T-cell (primary cell): ENCODE measurements around the gene NKAIN2. TPM values are rescaled to one million over a fixed set of nuclear protein-coding genes. Genes with fewer than 3 reads are reported as not detected.

Experiments
- ATAC-seq, 4 experiments: fragments of 200-7000 bp in 3 of 4; fragments of 150-1000 bp in 1 of 4; cut with Tn5 transposase; replicated peaks in 1 of 4; 1 replicate in 3 of 4; 2 replicates in 1 of 4; pipeline ENCODE4 v1.10.0; 2021; ENCODE audit warnings: moderate library complexity in 3 of 4, mild to moderate bottlenecking in 2 of 4, moderate number of reproducible peaks in 1 of 4
- CTCF ChIA-PET, 2 donors: fragments of 300-600 bp; sonication (Branson Sonifier 250); formaldehyde crosslinking; loops; one replicate each; lab custom pipeline; 2022; ENCODE audit warnings: antibody characterized with exemption in 2 of 2; lab: Charles Lee
- POLR2A ChIA-PET, 2 donors: fragments of 300-600 bp; sonication (Branson Sonifier 250); formaldehyde crosslinking; loops; one replicate each; lab custom pipeline; 2022; ENCODE audit warnings: antibody characterized with exemption in 2 of 2; lab: Charles Lee
- DNase-seq, 35 experiments: peaks; one replicate each; pipeline versions ENCODE4 v3.0.0 to v3.0.0-alpha.2; 2013 to 2023
- H3K27ac ChIP-seq: one replicate; pipeline ENCODE4 v1.5.1; 2013; ENCODE audit warnings: low read length
- H3K27me3 ChIP-seq, 2 experiments: replicated peaks in 1 of 2; 1 replicate in 1 of 2; 2 replicates in 1 of 2; pipeline versions ENCODE4 v1.6.1 to v1.7.0; 2013; ENCODE audit warnings: low read length in 1 of 2, mixed read lengths in 1 of 2; ENCODE audit not compliant: control insufficient read depth in 2 of 2, insufficient read depth in 2 of 2; ENCODE audit errors: extremely low read depth in 1 of 2
- H3K36me3 ChIP-seq, 2 donors: 1 replicate in 1 of 2; 2 replicates in 1 of 2; pipeline versions ENCODE4 v1.6.1 to v1.7.0; 2013; ENCODE audit warnings: low read length in 1 of 2; ENCODE audit not compliant: control insufficient read depth in 2 of 2, insufficient read depth in 1 of 2; ENCODE audit errors: extremely low read depth in 1 of 2
- H3K4me1 ChIP-seq, 2 experiments: 1 replicate in 1 of 2; 2 replicates in 1 of 2; pipeline versions ENCODE4 v1.6.1 to v1.7.0; 2013; ENCODE audit warnings: low read length in 2 of 2, mixed read lengths in 1 of 2; ENCODE audit not compliant: insufficient read depth in 2 of 2, control insufficient read depth in 1 of 2; ENCODE audit errors: extremely low read depth in 1 of 2
- H3K4me3 ChIP-seq, 2 donors: 1 replicate in 1 of 2; 2 replicates in 1 of 2; pipeline versions ENCODE4 v1.5.1 to v1.7.0; 2013; ENCODE audit warnings: mild to moderate bottlenecking in 2 of 2, low read length in 1 of 2, moderate library complexity in 1 of 2; ENCODE audit not compliant: control insufficient read depth in 1 of 2; ENCODE audit errors: extremely low read depth in 1 of 2
- H3K9me3 ChIP-seq: 2 replicates; pipeline ENCODE4 v1.7.0; 2013
- H3K27ac Mint-ChIP-seq, 2 donors: one replicate each; pipeline ENCODE4 v1.8.0; 2020 to 2021; ENCODE audit warnings: mild to moderate bottlenecking in 2 of 2, mixed read lengths in 2 of 2
- H3K27me3 Mint-ChIP-seq, 2 donors: one replicate each; pipeline ENCODE4 v1.8.0; 2021 to 2022; ENCODE audit warnings: mixed read lengths in 2 of 2
- H3K36me3 Mint-ChIP-seq: one replicate; pipeline ENCODE4 v1.8.0; 2021; ENCODE audit warnings: mixed read lengths
- H3K4me1 Mint-ChIP-seq, 3 donors: one replicate each; pipeline ENCODE4 v1.8.0; 2020 to 2022; ENCODE audit warnings: mixed read lengths in 3 of 3, mild to moderate bottlenecking in 1 of 3
- H3K4me3 Mint-ChIP-seq, 3 donors: one replicate each; pipeline ENCODE4 v1.8.0; 2020 to 2022; ENCODE audit warnings: mild to moderate bottlenecking in 3 of 3, mixed read lengths in 3 of 3, moderate library complexity in 3 of 3
- H3K9me3 Mint-ChIP-seq, 3 donors: one replicate each; pipeline ENCODE4 v1.8.0; 2020 to 2022; ENCODE audit warnings: mixed read lengths in 3 of 3
- WGBS: methylation state at CpG from one replicate; pipeline ENCODE4 v1.1.5; 2013; ENCODE audit warnings: missing lambda C conversion rate; ENCODE audit not compliant: insufficient coverage; 5-methylcytosine and 5-hydroxymethylcytosine counted together
- total RNA-seq, 35 experiments: library from RNA in 6 of 35; stranded (reverse) in 6 of 35; fragments of 120-200 nt in 1 of 35; gene quantifications; one replicate each; pipeline versions ENCODE4 v1.2.1 to v1.2.4 and lab custom pipeline; 2013 to 2026

Gene NKAIN2
- total RNA-seq, 5 donors from 2014 or later (not counting 1 experiment from before 2014, with no cell fraction given) = 0.13 TPM; not detected in 4

DNA sequence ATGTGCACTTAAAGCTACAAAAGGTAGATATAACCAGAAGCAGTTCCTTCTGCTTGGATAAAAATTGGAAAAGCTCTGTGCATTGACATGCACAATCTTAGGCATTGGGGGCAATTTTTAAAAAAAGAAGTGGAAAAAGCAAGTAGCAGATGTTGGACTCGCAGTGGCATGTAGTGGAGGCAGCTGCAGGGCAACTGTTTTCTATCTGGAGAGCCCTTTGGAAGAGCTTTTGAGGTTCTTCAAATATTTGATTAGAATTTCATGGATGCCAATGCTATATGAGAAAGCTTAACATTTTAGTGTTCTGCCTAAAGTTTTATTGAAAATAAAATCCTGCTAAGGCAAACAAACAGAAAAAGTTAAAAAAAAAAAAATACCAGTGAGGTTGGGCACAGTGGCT, 770.3 kb downstream of the NKAIN2 start:
- no peaks in the 10 kb centered on the region for H3K27me3 ChIP-seq
- H3K4me1 Mint-ChIP-seq = no peaks in the 10 kb centered on the region
- ChIA-PET CTCF (interaction anchor here in 1 of 2 donors (0.6 kb wide), 1 partner anchor 46 kb away, joined by 3 read pairs; no protein-coding TSS in a partner anchor), POLR2A (no interaction called here)
- no peak overlapping the region for H3K27ac ChIP-seq
- H3K27me3 Mint-ChIP-seq = no peaks in the 10 kb centered on the region
- no peaks in the 10 kb centered on the region for H3K9me3 ChIP-seq
- H3K36me3 ChIP-seq = no peaks in the 10 kb centered on the region
- ATAC-seq (no peak), DNase-seq (no peak)
- H3K9me3 Mint-ChIP-seq = peaks cover 6 to 22% (median 8%) of the 10 kb centered on the region in 3 donors
- WGBS = 33% methylated on average over 1 of the region's 1 CpG
- no peak overlapping the region for H3K27ac Mint-ChIP-seq
- no peaks in the 10 kb centered on the region for H3K36me3 Mint-ChIP-seq
- H3K4me3 ChIP-seq = no peak overlapping the region
- no peaks in the 10 kb centered on the region for H3K4me1 ChIP-seq
- H3K4me3 Mint-ChIP-seq = no peak overlapping the region

DNA sequence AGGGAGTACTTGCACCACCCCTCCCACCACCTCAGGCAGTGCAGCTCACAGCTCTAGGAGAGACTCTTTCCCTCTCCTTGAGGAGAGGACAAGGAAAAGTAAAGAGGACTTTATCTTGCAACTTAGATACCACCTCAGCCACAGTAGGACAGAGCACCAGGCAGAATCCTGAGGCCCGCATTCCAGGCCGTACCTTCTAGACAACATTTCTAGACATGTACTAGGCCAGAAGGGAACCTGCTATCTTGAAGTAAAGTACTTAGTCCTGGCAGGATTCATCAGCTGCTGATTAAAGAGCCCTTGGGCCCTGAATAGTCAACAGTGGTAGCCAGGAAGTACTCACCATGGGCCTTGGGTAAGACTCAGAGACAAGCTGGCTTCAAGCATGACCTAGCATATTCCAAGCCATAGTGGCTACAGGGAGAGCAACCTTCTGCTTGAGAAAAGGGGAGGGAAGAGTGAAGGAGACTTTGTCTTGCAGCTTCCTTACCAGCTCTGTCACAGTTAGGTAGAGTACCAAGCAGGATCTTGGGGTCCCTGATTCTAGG, 774.1 kb downstream of the NKAIN2 start:
- Histone ChIP-seq H3K27me3 (no peaks in the 10 kb centered on the region), H3K4me3 (no peak overlapping the region), H3K9me3 (no peaks in the 10 kb centered on the region), H3K27ac (no peak overlapping the region), H3K36me3 (no peaks in the 10 kb centered on the region), H3K4me1 (no peaks in the 10 kb centered on the region)
- Mint-ChIP-seq H3K27me3 (no peaks in the 10 kb centered on the region), H3K27ac (no peak overlapping the region), H3K36me3 (no peaks in the 10 kb centered on the region), H3K9me3 (peaks cover 2 to 4% (median 4%) of the 10 kb centered on the region in 3 donors), H3K4me3 (no peak overlapping the region), H3K4me1 (no peaks in the 10 kb centered on the region)
- no peak for ATAC-seq
- ChIA-PET CTCF (no interaction called here), POLR2A (no interaction called here)
- no peak for DNase-seq
- WGBS = no CpG with 5 or more reads among the region's 2 CpGs

DNA sequence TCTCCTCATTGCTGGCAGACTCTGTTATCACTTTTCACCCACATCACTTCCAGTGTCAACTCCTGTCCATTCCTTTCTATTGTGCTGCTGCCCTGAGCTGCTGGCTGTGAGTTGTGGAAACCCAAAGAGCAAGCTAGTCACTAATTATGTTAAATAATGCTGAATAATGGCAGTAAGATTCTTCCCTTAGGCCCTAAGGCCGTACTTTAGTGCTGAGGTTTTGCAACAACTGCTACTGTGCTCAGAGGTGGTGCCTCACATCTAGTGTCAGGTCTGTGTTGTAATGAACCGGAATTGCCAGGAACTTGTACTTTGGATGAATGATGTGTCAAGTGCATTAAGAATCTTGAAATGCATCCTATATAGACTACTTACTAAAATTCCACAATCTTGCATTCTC, 786.3 kb downstream of the NKAIN2 start:
- Histone ChIP-seq H3K36me3 (no peaks in the 10 kb centered on the region), H3K27ac (no peak overlapping the region), H3K27me3 (no peaks in the 10 kb centered on the region), H3K4me1 (no peaks in the 10 kb centered on the region), H3K4me3 (no peak overlapping the region), H3K9me3 (no peaks in the 10 kb centered on the region)
- Mint-ChIP-seq H3K4me3 (no peak overlapping the region), H3K27ac (no peak overlapping the region), H3K27me3 (no peaks in the 10 kb centered on the region), H3K9me3 (peaks cover 2 to 5% (median 3%) of the 10 kb centered on the region in 3 donors), H3K4me1 (no peaks in the 10 kb centered on the region), H3K36me3 (no peaks in the 10 kb centered on the region)
- WGBS = 0% methylated on average over 1 of the region's 2 CpGs
- CTCF ChIA-PET = no interaction called here
- no peak for DNase-seq
- POLR2A ChIA-PET = no interaction called here
- ATAC-seq = no peak

DNA sequence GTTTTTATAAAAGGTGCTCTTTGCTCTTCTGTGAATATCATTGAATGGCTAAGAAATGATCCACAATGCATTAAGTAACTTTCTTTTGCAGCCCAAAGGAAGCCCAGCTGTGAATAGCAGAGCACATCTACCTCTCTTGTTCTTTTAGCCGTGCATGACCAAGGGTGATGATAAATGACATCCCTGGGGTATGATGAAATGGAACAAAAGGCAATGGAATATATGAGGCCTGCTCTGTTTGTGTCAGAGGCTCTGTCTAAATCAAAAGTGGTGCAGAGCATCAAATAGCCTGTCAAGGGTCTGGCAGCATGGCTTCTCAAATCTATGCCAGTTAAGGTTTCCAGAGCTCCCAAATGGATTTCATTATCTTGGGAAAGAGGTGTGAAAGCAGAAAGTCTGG, 796.0 kb downstream of the NKAIN2 start:
- Mint-ChIP-seq H3K27ac (no peak overlapping the region), H3K4me3 (no peak overlapping the region), H3K9me3 (peaks cover 0 to 4% (median under 1%) of the 10 kb centered on the region in 3 donors), H3K36me3 (no peaks in the 10 kb centered on the region), H3K4me1 (no peaks in the 10 kb centered on the region), H3K27me3 (peaks cover 0 to 3% of the 10 kb centered on the region in 2 donors)
- H3K36me3 ChIP-seq = no peaks in the 10 kb centered on the region
- ATAC-seq (no peak), DNase-seq (no peak)
- CTCF ChIA-PET = no interaction called here
- H3K4me1 ChIP-seq = no peaks in the 10 kb centered on the region
- H3K27ac ChIP-seq = no peak overlapping the region
- H3K9me3 ChIP-seq = no peaks in the 10 kb centered on the region
- no peak overlapping the region for H3K4me3 ChIP-seq
- POLR2A ChIA-PET = no interaction called here
- H3K27me3 ChIP-seq = no peaks in the 10 kb centered on the region
- 80% methylated on average over 1 of the region's 1 CpG for WGBS

DNA sequence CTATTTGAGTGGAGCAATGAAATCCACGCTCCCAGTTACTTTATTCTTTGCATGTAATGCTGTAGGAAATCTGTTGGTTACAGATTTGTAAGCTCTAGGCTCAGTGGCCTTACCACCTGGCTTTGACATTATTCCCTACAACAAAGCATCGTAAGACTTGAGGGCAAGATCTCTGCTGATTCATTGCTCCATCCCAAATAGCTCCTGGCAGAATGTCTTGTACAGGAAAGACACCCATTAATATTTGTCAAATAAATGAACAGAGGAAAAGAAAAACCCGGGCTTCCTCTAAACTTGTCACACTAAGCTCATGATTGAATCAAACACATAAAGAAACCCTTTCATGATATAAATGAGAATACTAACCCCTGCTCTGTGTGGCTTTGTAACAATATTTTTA, 801.1 kb downstream of the NKAIN2 start:
- CTCF ChIA-PET = no interaction called here
- ATAC-seq (no peak), DNase-seq (no peak)
- POLR2A ChIA-PET = no interaction called here
- Mint-ChIP-seq H3K36me3 (no peaks in the 10 kb centered on the region), H3K9me3 (peaks cover 0 to 5% (median 0%) of the 10 kb centered on the region in 3 donors), H3K27ac (no peak overlapping the region), H3K4me1 (no peaks in the 10 kb centered on the region), H3K4me3 (no peak overlapping the region), H3K27me3 (peaks cover 0 to 3% of the 10 kb centered on the region in 2 donors)
- WGBS = no CpG with 5 or more reads among the region's 3 CpGs
- Histone ChIP-seq H3K27ac (no peak overlapping the region), H3K9me3 (no peaks in the 10 kb centered on the region), H3K36me3 (no peaks in the 10 kb centered on the region), H3K4me1 (no peaks in the 10 kb centered on the region), H3K27me3 (no peaks in the 10 kb centered on the region), H3K4me3 (no peak overlapping the region)

DNA sequence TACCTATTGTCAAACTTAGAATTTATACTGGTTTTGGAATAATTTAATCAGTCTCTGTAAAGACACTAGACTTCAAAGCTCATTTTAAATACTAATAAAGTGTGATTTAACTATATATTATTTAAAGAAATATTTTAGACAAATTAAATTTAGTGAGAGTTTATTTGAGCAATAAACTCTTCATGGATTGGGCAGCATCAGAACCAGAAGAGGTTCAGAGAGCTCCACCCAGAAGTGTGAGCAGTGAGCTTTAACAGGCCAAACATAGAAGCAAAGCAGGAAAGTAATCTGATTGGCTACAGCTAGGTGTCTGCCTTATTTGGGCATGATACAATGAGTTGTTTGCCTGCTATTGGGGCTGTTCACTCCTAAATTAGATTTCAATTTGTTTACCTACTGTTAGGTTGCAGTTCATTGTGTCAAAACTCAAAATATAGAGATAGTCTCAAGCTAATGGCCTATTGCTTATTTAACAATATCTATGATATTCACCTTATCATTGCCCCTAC, 803.5 kb downstream of the NKAIN2 start:
- H3K27ac ChIP-seq = no peak overlapping the region
- DNase-seq (no peak), ATAC-seq (no peak)
- H3K9me3 ChIP-seq = no peaks in the 10 kb centered on the region
- Mint-ChIP-seq H3K27ac (no peak overlapping the region), H3K27me3 (peaks cover 0 to 3% of the 10 kb centered on the region in 2 donors), H3K9me3 (peaks cover 0 to 5% (median 0%) of the 10 kb centered on the region in 3 donors), H3K4me3 (no peak overlapping the region), H3K36me3 (no peaks in the 10 kb centered on the region), H3K4me1 (no peaks in the 10 kb centered on the region)
- H3K36me3 ChIP-seq = no peaks in the 10 kb centered on the region
- no peaks in the 10 kb centered on the region for H3K4me1 ChIP-seq
- CTCF ChIA-PET = interaction anchor here in 1 of 2 donors (0.7 kb wide), 1 partner anchor 13 kb away, joined by 3 read pairs; no protein-coding TSS in a partner anchor
- POLR2A ChIA-PET = no interaction called here
- no peak overlapping the region for H3K4me3 ChIP-seq
- H3K27me3 ChIP-seq = no peaks in the 10 kb centered on the region
